SU-DHL-6 (cell line): Measurements from ENCODE around the gene LLGL2.

ENCODE experiments used
- H2AFZ ChIP-seq: fragments of 200-600 bp; sonication (generic); 2 replicates; pipeline ENCODE4 v1.6.1; 2014; ENCODE audit warnings: low read depth, mild to moderate bottlenecking, moderate library complexity, mixed read lengths, antibody characterized with exemption, low read length; ENCODE audit not compliant: severe bottlenecking
- H3F3A ChIP-seq: fragments of 200-600 bp; shearing (Covaris generic); 2 replicates; pipeline ENCODE4 v1.6.0; 2016; ENCODE audit warnings: antibody characterized with exemption, mild to moderate bottlenecking; ENCODE audit not compliant: insufficient read depth
- H3K27ac ChIP-seq: fragments of 200-600 bp; sonication (generic); 2 replicates; pipeline ENCODE4 v1.5.1; 2016; ENCODE audit warnings: low read depth, mild to moderate bottlenecking, low read length, moderate library complexity, mixed read lengths
- H3K27me3 ChIP-seq: fragments of 200-600 bp; sonication (generic), shearing (Covaris generic); 2 replicates; pipeline ENCODE4 v1.6.0; 2014; ENCODE audit warnings: mild to moderate bottlenecking, low read length
- H3K36me3 ChIP-seq: fragments of 200-600 bp; sonication (generic); 2 replicates; pipeline ENCODE4 v1.6.1; 2014; ENCODE audit warnings: mild to moderate bottlenecking, low read length, mixed read lengths
- H3K4me2 ChIP-seq: fragments of 300-600, 200-600 bp; shearing (Covaris generic), sonication (generic); 2 replicates; pipeline ENCODE4 v1.6.0; 2014; ENCODE audit warnings: low read length, low read depth, mild to moderate bottlenecking; ENCODE audit not compliant: poor library complexity, severe bottlenecking
- H3K4me3 ChIP-seq: fragments of 200-600 bp; sonication (generic); 2 replicates; pipeline ENCODE4 v1.5.1; 2014; ENCODE audit warnings: antibody characterized with exemption, low read length, mild to moderate bottlenecking, mixed read lengths; ENCODE audit not compliant: insufficient read depth, poor library complexity, severe bottlenecking
- H3K79me2 ChIP-seq: fragments of 200-600 bp; sonication (generic); 2 replicates; pipeline ENCODE4 v1.6.1; 2014; ENCODE audit warnings: mild to moderate bottlenecking, low read length, moderate library complexity; ENCODE audit not compliant: insufficient read depth
- H3K9ac ChIP-seq: fragments of 200-600 bp; sonication (generic); 2 replicates; pipeline ENCODE4 v1.7.0; 2014; ENCODE audit warnings: mild to moderate bottlenecking, low read length
- H3K9me2 ChIP-seq: fragments of 200-600 bp; sonication (generic); replicated peaks from 2 replicates; pipeline ENCODE4 v1.6.1; 2014; ENCODE audit warnings: low read length; ENCODE audit not compliant: insufficient read depth
- H3K9me3 ChIP-seq: fragments of 200-600 bp; sonication (generic); 2 replicates; pipeline ENCODE4 v1.6.1; 2014; ENCODE audit warnings: low read length, mixed read lengths; ENCODE audit not compliant: insufficient read depth
- H4K20me1 ChIP-seq: fragments of 200-600 bp; sonication (generic); 2 replicates; pipeline ENCODE4 v1.6.1; 2014; ENCODE audit warnings: low read depth, mild to moderate bottlenecking, antibody characterized with exemption, low read length, moderate library complexity, mixed read lengths
- CTCF ChIP-seq: fragments of 200-600 bp; sonication (generic); IDR thresholded peaks from one replicate; pipeline ENCODE4 v1.5.1; 2017; ENCODE audit warnings: antibody characterized with exemption, mild to moderate bottlenecking, low read length, moderate library complexity; ENCODE audit not compliant: insufficient read depth, poor library complexity, severe bottlenecking
- EZH2phosphoT487 ChIP-seq: fragments of 200-600 bp; sonication (generic), shearing (Covaris generic); conservative IDR thresholded peaks from 2 replicates; pipeline ENCODE4 v1.6.1; 2018; ENCODE audit warnings: mild to moderate bottlenecking, antibody characterized with exemption, low read length, moderate library complexity, mixed read lengths

LLGL2 gene

GRCh38 chr17:75551266-75551665, 25.8 kb downstream of the LLGL2 start:
- Histone ChIP-seq H3K9me3 (no peaks in the 10 kb centered on the region), H3K4me2 (no peak overlapping the region), H4K20me1 (no peaks in the 10 kb centered on the region), H2AFZ (no peak overlapping the region), H3K36me3 (no peaks in the 10 kb centered on the region), H3K27ac (no peak overlapping the region), H3K9ac (no peak overlapping the region), H3F3A (no peaks in the 10 kb centered on the region), H3K27me3 (no peaks in the 10 kb centered on the region), H3K9me2 (no peaks in the 10 kb centered on the region), H3K4me3 (no peak overlapping the region), H3K79me2 (no peaks in the 10 kb centered on the region)
- TF ChIP-seq EZH2phosphoT487 (no peak), CTCF (no peak)

GRCh38 chr17:75552425-75553294, 27.2 kb downstream of the LLGL2 start:
- Histone ChIP-seq H3K27ac (no peak overlapping the region), H3K9me3 (no peaks in the 10 kb centered on the region), H3K4me3 (no peak overlapping the region), H2AFZ (no peak overlapping the region), H3K9ac (no peak overlapping the region), H4K20me1 (no peaks in the 10 kb centered on the region), H3F3A (no peaks in the 10 kb centered on the region), H3K9me2 (no peaks in the 10 kb centered on the region), H3K79me2 (no peaks in the 10 kb centered on the region), H3K36me3 (no peaks in the 10 kb centered on the region), H3K27me3 (no peaks in the 10 kb centered on the region), H3K4me2 (no peak overlapping the region)
- no peak for TF ChIP-seq CTCF
- TF ChIP-seq EZH2phosphoT487: no peak

- no peak for TF ChIP-seq EZH2phosphoT487
- no peak for TF ChIP-seq CTCF
- no peak overlapping the region for H3K9ac ChIP-seq
- no peaks in the 10 kb centered on the region for H3K9me3 ChIP-seq
- no peaks in the 10 kb centered on the region for H3F3A ChIP-seq
- no peak overlapping the region for H3K4me3 ChIP-seq
- no peak overlapping the region for H3K27ac ChIP-seq
- no peaks in the 10 kb centered on the region for H4K20me1 ChIP-seq
- no peaks in the 10 kb centered on the region for H3K27me3 ChIP-seq
- no peaks in the 10 kb centered on the region for H3K79me2 ChIP-seq
- no peak overlapping the region for H2AFZ ChIP-seq
- H3K36me3 ChIP-seq: no peaks in the 10 kb centered on the region
- H3K9me2 ChIP-seq: no peaks in the 10 kb centered on the region
- H3K4me2 ChIP-seq: no peak overlapping the region
These were observed 28.0 kb downstream of the LLGL2 start for GRCh38 chr17:75553295-75554110.
